Fibroblast of pulmonary artery (primary cell): Measurements from ENCODE around the gene TNPO2.

Source experiments
- DNase-seq: peaks from one replicate; pipeline ENCODE4 v3.0.0-alpha.2; 2010; ENCODE audit warnings: low read depth
- H3K4me3 ChIP-seq: replicated peaks from 2 replicates; pipeline ENCODE4 v1.5.1; 2011; ENCODE audit warnings: low read depth, mild to moderate bottlenecking, control low read depth, low read length, moderate library complexity
- CTCF ChIP-seq: IDR thresholded peaks from 2 replicates; pipeline ENCODE4 v1.5.1; 2011; ENCODE audit warnings: mild to moderate bottlenecking, control low read depth, low read length, inconsistent platforms; ENCODE audit errors: missing control alignments

Gene TNPO2

DNA sequence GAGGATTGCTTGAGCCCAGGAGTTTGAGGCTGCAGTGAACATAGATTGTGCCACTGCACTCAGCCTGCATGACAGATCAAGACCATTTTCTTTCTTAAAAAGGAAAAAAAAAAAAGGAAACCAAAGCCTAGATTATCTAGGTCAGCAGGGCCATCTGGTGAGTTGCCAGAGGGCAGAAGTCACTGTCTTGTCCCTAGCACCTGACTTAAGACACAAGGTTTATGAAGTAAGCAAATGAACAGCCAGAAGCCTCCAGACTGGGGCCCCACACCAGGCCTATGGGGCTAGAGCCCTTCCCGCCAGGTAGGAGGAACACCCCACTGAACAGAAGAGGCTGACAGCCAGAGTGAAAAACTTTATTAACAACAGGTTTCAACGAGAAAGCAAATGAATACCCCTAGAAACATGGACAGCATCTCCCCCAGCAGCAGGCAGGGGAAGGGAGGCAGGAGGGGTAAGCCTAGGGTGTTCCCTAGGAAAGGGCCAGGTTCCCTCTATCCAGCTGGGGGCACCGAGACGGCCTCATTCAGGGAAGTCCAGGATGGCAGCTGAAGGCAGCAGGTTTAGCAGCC, 55.9 kb downstream of the TNPO2 start:
- H3K4me3 ChIP-seq = peak overlapping the region; percentile 96
- TF ChIP-seq CTCF = no peak

DNA sequence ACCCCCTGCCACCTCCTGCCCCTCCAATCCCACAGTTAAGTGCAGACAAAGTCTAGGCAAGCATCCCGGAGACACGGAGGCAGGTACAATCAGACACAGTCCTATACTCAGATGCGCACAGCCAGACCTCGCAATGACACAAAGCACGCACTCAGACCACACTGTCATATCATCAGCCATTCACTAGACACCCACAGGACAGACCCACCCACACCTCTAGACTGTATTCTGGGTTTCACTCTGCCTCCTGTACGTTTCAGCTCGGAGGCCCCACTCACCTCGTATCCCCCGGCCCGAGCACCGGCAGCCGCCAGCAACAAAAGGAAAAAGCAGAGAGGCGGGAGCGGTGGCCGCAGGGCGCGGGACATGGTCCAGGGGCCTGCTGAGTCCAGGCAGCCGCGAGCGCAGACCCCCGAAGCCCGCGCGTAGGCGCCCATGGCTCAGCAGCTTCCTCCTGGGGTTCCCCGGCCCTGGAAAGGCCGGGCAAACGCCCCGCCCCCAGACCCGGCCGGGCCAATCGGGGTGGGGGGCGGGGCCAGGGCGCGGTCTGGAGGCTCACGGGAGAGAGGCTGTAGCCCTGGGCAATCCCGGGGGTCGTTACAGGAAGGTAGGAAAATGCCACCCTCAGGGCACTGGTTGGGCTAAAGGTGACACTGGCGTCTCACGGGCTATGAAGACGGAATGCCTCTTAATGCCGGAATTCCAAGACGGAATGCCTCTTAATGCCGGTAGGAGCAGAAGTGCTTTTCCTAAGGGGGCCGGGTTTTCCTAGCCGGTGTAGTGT, 57.3 kb downstream of the TNPO2 start, which contains the start of the genes MAN2B1 and WDR83:
TSS of gene MAN2B1 (minus strand) at position 478 of the 784 bp plus-strand sequence. CDS start at position 437, 41 bp downstream.
TSS of gene WDR83 (plus strand) at position 543 of the 784 bp plus-strand sequence. CDS start 2,984 bp downstream, outside the sequence.
- no peak for TF ChIP-seq CTCF
- DNase-seq = peak; percentile 48
- peak within 1 kb of the TSS; percentile 86 for H3K4me3 ChIP-seq

More for the DNA sequence above, 55.9 kb downstream of the TNPO2 start:
- no peak for DNase-seq

GRCh38 chr19:12665671-12666264, 58.0 kb downstream of the TNPO2 start:
- DNase-seq = peak; percentile 14
- TF ChIP-seq CTCF = no peak
- peak overlapping the region; percentile 86 for H3K4me3 ChIP-seq

GRCh38 chr19:12665281-12665573, 58.5 kb downstream of the TNPO2 start:
- no peak for TF ChIP-seq CTCF
- no peak for DNase-seq
- no peak overlapping the region for H3K4me3 ChIP-seq

DNA sequence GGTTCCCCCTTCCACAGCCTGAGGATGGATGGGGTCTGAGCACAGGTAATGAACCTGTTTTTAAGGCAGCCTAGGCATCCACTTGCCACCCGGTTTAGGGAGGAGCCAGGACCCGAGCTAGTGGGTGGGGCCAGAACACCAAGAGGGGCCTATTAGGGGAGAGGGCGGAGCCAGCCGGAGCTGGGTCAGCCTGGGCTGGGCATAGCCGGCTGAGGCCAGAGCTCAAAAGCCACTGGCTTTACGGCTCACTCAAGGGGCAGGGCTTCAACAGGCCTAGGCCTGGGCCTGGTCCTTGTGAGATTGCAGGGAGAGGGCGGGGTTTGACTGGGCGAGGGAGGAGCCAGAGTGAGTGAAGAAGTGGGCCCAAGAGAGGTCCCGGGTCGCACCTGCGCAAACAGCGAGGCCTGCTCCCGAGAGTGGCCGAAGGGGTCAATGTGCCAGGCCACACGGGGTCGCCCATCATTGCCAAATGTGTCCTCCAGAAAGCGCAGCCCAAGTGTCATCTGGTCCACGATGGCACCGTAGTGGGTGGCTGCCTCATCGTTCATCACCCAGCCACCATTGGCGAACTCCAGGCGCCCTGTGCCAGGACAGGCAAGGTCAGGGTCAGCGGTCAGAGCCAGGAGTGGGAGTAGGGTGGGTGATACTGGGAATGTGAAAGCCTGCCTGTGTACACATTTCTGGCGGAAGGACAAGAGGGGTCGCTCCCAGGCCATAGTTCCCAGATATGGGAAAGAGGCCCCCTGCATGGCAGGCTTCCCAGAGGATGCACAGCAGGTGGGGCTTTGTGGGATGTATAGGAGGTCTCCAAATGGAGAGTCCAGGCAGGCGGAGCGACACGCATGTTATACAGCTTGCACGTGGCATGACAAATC, 59.1 kb downstream of the TNPO2 start:
- H3K4me3 ChIP-seq = no peak overlapping the region
- TF ChIP-seq CTCF = no peak

DNA sequence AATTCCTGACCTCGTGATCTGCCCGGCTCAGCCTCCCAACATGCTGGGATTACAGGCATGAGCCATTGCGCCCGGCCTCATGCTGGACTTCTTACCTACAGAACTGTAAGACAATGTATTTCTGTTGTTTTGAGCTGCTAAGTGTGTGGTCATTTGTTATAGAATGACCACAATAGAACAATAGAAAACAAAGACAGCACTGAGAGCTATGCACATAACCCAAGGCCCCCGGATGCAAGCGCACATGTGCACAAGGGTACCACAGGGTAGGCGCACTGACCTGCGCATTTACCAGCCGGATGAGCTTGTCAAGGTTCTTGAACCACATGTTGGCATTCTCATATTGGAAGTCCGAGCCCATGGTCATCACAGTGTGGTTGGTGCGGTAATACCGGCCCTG, 62.8 kb downstream of the TNPO2 start:
- no peak for DNase-seq
- H3K4me3 ChIP-seq = no peak overlapping the region
- TF ChIP-seq CTCF = no peak

More for the DNA sequence above, 59.1 kb downstream of the TNPO2 start:
- DNase-seq = no peak
